ENCODE data around the gene FAF1.

The FAF1 gene

GRCh38 chr1:50611675-50612074, 348.4 kb downstream of the FAF1 start:
- no peak for DNase-seq

- DNase-seq, result no peak
These were observed 349.5 kb downstream of the FAF1 start for GRCh38 chr1:50610563-50610962.

DNA sequence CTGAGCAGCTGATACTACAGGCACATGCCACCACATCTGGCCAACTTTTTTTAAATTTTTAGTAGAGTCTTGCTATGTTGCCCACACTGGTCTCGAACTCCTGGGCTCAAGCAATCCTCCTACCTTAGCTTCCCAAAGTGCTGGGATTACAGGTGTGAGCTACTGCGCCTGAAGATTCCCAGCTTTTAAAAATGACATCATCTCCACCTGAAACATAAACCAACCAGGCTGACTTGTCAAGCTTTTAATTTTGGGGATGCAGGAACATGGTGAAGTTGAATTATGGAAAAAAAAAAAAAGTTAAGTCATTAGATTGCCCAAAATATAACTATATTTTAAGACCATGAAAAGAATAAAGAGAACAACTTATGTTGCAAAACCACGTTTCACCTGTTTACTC, 350.6 kb downstream of the FAF1 start:
- DNase-seq, result no peak

DNA sequence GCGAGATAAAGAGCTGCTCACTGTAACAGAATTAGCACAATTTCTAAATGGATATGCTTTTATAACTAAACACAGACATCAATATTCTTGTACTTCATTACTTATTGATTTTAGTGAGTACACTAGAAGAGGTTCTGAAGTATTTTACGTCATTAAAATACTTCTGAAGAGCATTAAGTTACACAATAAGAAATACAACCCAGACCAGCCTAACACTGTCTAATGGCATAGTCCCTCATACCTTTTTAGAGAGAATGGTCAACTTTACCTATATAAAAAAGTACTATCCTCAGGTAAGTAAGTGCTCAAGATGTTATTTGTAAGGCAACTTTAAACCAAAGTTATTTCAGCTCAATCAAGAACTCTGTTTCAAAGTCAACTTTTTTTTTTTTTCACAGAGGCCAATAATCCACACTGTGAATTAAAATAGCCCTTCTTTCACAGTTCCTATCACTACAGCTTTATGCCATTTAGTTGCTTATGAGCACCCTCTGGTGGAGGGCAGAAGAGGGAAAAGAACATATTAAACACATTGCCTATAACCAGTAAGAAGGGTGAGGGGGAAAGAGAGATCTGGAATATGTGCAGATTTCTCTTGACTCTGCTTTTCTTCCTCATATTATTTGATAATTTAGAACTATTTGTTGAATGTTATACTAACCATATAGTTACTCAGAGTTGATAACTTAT, 354.7 kb downstream of the FAF1 start:
- peak in 1 of 2 donors; percentile 4 for DNase-seq

DNA sequence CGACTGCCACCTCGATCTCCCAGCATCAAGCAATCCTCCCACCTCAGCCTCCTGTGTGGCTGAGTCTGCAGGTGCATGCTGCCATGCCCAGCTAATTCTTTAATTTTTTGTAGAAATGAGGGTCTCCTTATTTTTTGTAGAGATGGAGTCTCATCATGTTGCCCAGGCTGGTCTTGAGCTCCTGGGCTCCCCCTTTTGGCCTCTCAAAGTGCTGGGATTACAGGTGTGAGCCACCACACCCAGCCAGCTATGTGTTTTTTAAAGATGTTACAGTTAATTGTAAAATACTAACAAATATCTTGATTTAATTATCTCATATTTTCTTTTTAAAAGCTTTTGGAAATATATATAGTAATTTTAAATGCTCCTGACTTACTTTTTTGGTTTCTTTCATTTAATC, 355.5 kb downstream of the FAF1 start:
- no peak for DNase-seq

GRCh38 chr1:50603274-50604271, 356.5 kb downstream of the FAF1 start:
- no peak for DNase-seq

- DNase-seq, result no peak
These were observed 360.5 kb downstream of the FAF1 start for GRCh38 chr1:50599546-50599945.

DNA sequence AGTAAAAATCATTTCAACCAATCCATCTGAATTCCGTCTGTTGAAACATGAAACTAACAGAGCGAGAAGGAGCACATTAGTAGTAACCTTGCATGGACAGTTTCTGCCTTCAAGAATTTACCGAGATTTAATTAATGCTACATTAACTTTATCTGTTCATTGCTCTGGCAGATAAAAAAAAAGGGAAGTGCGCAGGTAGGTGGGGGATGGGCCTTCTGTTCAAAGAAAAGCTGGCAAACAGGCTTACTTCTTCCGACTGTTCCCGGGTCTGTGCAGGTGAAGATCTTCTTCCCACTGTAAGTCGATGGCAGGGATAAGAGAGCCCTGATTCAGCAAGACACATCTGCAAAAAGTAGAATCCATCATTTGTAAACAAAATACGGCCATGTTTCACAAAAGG, 364.2 kb downstream of the FAF1 start:
- DNase-seq, result no peak

GRCh38 chr1:50593515-50593914, 366.6 kb downstream of the FAF1 start:
- DNase-seq, result no peak

- no peak for DNase-seq
These were observed 368.5 kb downstream of the FAF1 start for GRCh38 chr1:50591598-50591997.

GRCh38 chr1:50582346-50582745, 377.7 kb downstream of the FAF1 start:
- no peak for DNase-seq

GRCh38 chr1:50570066-50570468, 390.0 kb downstream of the FAF1 start:
- DNase-seq, result no peak

GRCh38 chr1:50568782-50569181, 391.3 kb downstream of the FAF1 start:
- no peak for DNase-seq

DNA sequence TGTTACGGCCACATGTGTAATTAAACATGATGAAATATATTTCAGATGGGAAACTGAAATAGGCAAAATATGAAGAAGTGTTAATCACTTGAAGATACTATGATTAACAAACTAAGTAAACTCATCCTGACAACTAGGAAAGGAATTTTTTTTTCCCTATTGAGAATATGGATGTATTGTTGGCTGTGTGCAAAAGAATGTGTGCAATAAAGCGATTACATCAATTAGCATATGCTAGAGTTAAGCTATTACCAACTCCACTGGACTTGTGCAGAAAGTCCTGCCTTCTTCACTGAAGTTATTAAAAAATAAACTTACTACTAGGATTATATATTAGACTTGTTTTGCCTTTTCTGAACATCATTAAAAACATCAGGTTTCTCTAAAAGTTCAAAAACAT, 393.7 kb downstream of the FAF1 start:
- no peak for DNase-seq

- no peak for DNase-seq
These were observed 395.6 kb downstream of the FAF1 start for GRCh38 chr1:50564417-50564816.

GRCh38 chr1:50562106-50562505, 398.0 kb downstream of the FAF1 start:
- DNase-seq, result no peak

DNA sequence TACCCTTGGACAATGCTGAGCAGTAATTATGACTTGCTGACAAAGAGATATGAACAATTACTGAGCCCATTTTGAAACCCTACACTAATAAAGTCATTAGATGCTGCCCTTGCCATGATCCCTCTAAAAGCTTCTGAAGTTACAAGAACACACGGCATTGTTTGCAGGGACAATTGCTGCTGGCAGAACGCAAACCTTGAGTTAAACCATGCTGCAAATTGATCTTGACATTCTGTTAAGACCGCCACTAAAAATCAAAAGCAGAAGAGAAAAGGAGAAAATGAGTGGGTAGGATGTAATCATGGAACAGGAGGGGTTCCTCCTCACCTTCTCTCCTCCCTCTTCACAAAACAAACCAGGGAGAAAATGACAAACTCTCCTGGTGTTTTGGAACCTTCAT, 400.6 kb downstream of the FAF1 start:
- DNase-seq, result no peak

DNA sequence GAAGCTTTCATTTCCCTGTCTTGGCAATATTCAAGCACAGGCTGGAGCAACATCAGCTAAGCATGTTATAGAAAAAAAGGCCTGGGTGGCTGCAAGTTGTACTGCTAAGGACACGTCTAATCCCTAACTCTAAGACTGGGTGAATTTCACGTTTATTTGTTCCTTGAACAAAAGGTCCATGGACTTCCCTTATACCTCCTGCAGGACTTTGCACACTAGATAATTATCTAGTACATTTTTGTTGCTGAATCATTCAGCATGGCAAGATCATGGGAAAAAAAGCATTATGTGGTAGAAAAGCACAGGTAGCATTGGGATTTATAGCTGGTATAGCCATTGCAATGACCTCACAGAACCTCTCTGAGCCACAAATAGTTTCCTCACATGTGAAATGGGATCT, 406.1 kb downstream of the FAF1 start:
- no peak for DNase-seq

DNA sequence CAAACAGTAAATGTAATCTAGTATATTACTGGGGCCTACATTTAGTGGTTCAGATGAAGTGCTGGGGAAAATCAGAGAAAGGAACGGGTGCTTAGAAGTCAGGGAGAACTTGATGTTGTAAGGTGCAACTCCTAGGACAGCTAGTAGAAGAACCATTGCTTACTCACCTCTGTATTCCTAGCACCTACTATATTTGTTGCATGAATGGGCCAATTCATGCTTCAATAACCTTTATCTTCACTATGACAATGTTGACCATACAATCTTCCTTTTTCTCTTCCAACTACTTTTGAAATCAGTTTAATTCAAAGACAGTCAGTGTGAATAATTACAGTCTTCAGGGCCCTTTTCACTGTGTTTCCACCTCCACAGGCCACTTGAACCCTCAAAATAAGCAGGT, 411.8 kb downstream of the FAF1 start:
- DNase-seq, result no peak

GRCh38 chr1:50542362-50542761, 417.7 kb downstream of the FAF1 start:
- DNase-seq, result no peak

GRCh38 chr1:50538476-50538875, 421.6 kb downstream of the FAF1 start:
- DNase-seq, result no peak

- no peak for DNase-seq
These were observed 428.5 kb downstream of the FAF1 start for GRCh38 chr1:50531601-50532000.

DNA sequence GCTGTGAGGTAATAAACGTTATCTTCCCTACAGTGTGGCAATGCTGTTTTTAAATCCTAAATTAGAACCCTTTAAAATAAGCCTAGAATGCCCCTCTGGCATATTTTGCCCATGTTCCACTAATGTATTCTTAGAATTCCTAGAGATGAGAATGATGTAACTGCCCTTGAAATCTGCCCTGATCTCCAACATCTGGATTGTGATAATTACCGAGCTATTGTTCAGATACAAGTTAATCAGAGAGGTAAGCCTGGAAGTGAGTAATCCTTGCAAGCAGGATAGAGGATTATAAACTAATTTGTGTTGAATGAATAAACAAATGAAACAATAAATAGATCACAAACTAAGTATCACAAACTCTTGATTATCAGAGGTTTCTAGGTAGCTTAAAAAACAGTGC, 429.0 kb downstream of the FAF1 start:
- no peak for DNase-seq

DNA sequence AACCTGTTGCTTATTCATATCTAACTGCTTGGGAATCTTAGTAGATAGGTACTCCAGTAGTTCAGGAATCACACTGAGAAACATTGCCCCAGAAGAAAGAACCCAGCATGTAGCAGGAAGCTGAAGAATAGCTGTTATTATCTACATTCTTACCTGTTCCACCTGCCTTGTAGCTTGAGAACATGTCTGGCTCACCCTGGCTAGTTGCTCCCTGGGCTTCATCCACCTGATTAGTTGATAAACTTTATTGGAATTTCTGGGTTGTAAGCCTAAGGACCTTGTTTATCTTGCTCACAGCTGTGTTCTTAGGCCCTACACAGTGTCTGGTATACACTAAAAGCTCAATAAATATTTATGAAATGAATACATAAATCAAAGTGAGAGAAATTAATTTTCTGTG, 430.6 kb downstream of the FAF1 start:
- DNase-seq, result no peak

Measured in CD4-positive, alpha-beta T cell treated with Interleukin-1 beta for 1 hour (primary cell).